Heart left ventricle (tissue), 13 donors: ENCODE data around the gene C11orf91.

Experiments used
- POLR2A ChIP-seq, 2 donors: fragments of 450-650 bp; IDR thresholded peaks; one replicate each; pipeline ENCODE4 v1.6.1; 2017; ENCODE audit warnings: antibody characterized with exemption in 2 of 2, mild to moderate bottlenecking in 2 of 2, moderate library complexity in 2 of 2
- TF ChIP-seq, protein P1 (sequence below), 12 donors: fragments of 200-600 bp; sonication (generic) in 4 of 12; IDR thresholded peaks; one replicate each; pipeline versions ENCODE4 v1.5.0 to v1.8.0; 2018 to 2022; ENCODE audit warnings: antibody characterized with exemption in 12 of 12, mild to moderate bottlenecking in 5 of 12
- donor health status: ischemic (EF 13 %, LVEDD 7.1; RV severe dilation, severe dysfunction).
- donor health status: DM: no; HTN: yes; CAD: no.
- donor health status: DM: no; HTN: no; CAD: no.
- donor health status: ischemic (EF 25% LVEDD 6.9; RV normal size, moderate dysfunction).
- donor health status: ischemic (EF 25% LVEDD 5.7; RV mildly dilated, moderate dysfunction).
- donor health status: ischemic (EF 35%, LVEDD 5.7; RV mildly dilated, moderate dysfunction).
- donor health status: nonischemic (EF 11% LVEDD 7.7; RV severe dilation, severe dysfunction).
- donor health status: DM: yes; HTN: yes; CAD: no.
- donor health status: PGD.
- donor health status: ischemic (EF 29% LVEDD 5.4; RV normal size, mild dysfunction).
- donor health status: nonischemic (EF 23%, LVEDD 6.1; RV moderate dilation, normal function).

DNA sequence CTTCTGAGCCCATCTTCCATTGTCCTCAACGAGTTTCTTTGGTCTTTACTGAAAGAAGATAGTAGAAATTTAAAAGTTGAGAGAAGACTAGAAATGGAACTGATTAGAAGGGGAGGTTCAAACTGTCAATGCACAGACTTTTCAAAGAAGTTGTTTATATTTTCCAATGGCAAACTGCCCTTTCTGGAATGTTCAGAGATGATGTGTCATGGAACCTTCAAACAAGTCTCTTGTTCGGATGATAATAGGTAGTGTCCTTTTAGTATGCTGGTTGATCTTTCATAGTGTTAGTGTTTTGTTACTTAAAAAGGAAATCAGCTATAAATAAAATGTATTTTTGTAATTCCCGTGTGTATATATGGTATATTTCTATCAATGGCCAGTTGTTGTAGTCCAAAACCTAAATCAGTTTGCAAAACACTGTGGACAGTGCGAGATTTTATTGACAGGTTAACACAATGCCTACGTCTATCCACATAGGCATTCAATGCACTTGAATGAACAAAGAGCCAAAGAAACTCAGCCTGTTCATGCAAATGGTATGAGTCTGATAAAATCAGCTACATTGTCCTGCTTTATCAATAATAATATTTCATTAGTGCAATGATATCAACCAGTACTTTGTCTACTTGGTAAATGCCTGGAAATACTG, 30.9 kb downstream of the C11orf91 start:
- TF ChIP-seq POLR2A (IDR thresholded peaks at IDR 0.05): no peak
- TF ChIP-seq, protein P1, sequence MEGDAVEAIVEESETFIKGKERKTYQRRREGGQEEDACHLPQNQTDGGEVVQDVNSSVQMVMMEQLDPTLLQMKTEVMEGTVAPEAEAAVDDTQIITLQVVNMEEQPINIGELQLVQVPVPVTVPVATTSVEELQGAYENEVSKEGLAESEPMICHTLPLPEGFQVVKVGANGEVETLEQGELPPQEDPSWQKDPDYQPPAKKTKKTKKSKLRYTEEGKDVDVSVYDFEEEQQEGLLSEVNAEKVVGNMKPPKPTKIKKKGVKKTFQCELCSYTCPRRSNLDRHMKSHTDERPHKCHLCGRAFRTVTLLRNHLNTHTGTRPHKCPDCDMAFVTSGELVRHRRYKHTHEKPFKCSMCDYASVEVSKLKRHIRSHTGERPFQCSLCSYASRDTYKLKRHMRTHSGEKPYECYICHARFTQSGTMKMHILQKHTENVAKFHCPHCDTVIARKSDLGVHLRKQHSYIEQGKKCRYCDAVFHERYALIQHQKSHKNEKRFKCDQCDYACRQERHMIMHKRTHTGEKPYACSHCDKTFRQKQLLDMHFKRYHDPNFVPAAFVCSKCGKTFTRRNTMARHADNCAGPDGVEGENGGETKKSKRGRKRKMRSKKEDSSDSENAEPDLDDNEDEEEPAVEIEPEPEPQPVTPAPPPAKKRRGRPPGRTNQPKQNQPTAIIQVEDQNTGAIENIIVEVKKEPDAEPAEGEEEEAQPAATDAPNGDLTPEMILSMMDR (IDR thresholded peaks at IDR 0.05): no peak
